Neural progenitor cell (in vitro differentiated cells): Measurements from ENCODE around the gene PREX1. TPM values are rescaled to one million over a fixed set of nuclear protein-coding genes. Genes with fewer than 3 reads are reported as not detected.

Experiments
- DNase-seq: peaks from one replicate; pipeline ENCODE4 v3.0.0-alpha.2; 2016; ENCODE audit warnings: low spot score
- H2AFZ ChIP-seq: fragments of 200-600 bp; sonication (generic); replicated peaks from 2 replicates; pipeline ENCODE4 v1.6.1; 2016; ENCODE audit warnings: antibody characterized with exemption
- H3F3A ChIP-seq: fragments of 200-600 bp; sonication (generic); 2 replicates; pipeline ENCODE4 v1.6.1; 2016; ENCODE audit warnings: antibody characterized with exemption, low read depth
- H3K27ac ChIP-seq: fragments of 200-600 bp; sonication (generic); 2 replicates; pipeline ENCODE4 v1.5.1; 2016; ENCODE audit warnings: mild to moderate bottlenecking
- H3K27me3 ChIP-seq: fragments of 200-600 bp; sonication (generic); 2 replicates; pipeline ENCODE4 v1.6.1; 2016; ENCODE audit warnings: mild to moderate bottlenecking, moderate library complexity
- H3K36me3 ChIP-seq: fragments of 200-600 bp; sonication (generic); 2 replicates; pipeline ENCODE4 v1.5.1; 2016
- H3K4me1 ChIP-seq: fragments of 200-600 bp; sonication (generic); 2 replicates; pipeline ENCODE4 v1.6.1; 2016; ENCODE audit warnings: mixed run types
- H3K4me2 ChIP-seq: fragments of 200-600 bp; sonication (generic); 2 replicates; pipeline ENCODE4 v1.6.1; 2016
- H3K4me3 ChIP-seq: fragments of 200-600 bp; sonication (generic); 2 replicates; pipeline ENCODE4 v1.5.1; 2016
- H3K79me2 ChIP-seq: fragments of 200-600 bp; sonication (generic); 2 replicates; pipeline ENCODE4 v1.6.1; 2016; ENCODE audit warnings: low read depth
- H3K9ac ChIP-seq: fragments of 200-600 bp; sonication (generic); 2 replicates; pipeline ENCODE4 v1.6.1; 2016
- H3K9me3 ChIP-seq: fragments of 200-600 bp; sonication (generic); 2 replicates; pipeline ENCODE4 v1.5.1; 2016; ENCODE audit warnings: low read depth
- H4K20me1 ChIP-seq: fragments of 200-600 bp; sonication (generic); 2 replicates; pipeline ENCODE4 v1.6.1; 2016; ENCODE audit warnings: low read depth
- H3K27ac Mint-ChIP-seq: 3 replicates; pipeline ENCODE4 v1.8.0; 2021; ENCODE audit warnings: mixed read lengths
- H3K27me3 Mint-ChIP-seq: 2 replicates; pipeline ENCODE4 v1.8.0; 2022; ENCODE audit warnings: low read depth, mild to moderate bottlenecking, inconsistent platforms, moderate library complexity, mixed read lengths; ENCODE audit not compliant: insufficient read depth
- H3K36me3 Mint-ChIP-seq: 3 replicates; pipeline ENCODE4 v1.8.0; 2021; ENCODE audit warnings: mixed read lengths
- H3K4me1 Mint-ChIP-seq: 3 replicates; pipeline ENCODE4 v1.8.0; 2021; ENCODE audit warnings: mixed read lengths
- H3K4me3 Mint-ChIP-seq: 3 replicates; pipeline ENCODE4 v1.8.0; 2021; ENCODE audit warnings: mild to moderate bottlenecking, moderate library complexity, mixed read lengths
- H3K9me3 Mint-ChIP-seq: 3 replicates; pipeline ENCODE4 v1.8.0; 2020; ENCODE audit warnings: mixed read lengths
- EZH2 ChIP-seq: fragments of 200-600 bp; sonication (generic); IDR thresholded peaks from 2 replicates; pipeline ENCODE4 v1.6.1; 2017; ENCODE audit warnings: antibody characterized with exemption, mild to moderate bottlenecking, moderate library complexity
- EZH2phosphoT487 ChIP-seq: fragments of 200-600 bp; sonication (generic); IDR thresholded peaks from 2 replicates; pipeline ENCODE4 v1.6.1; 2017; ENCODE audit warnings: antibody characterized with exemption
- total RNA-seq: library from RNA; depleted of rRNA; stranded (reverse); fragments of >200 nt; gene quantifications from 2 replicates; pipeline ENCODE4 v1.2.3, GENCODE V29; 2015; ENCODE audit warnings: low replicate concordance
- TF ChIP-seq, protein P1 (sequence below): fragments of 200-600 bp; sonication (generic); IDR thresholded peaks from 2 replicates; pipeline ENCODE4 v1.5.1; 2017; ENCODE audit warnings: antibody characterized with exemption, mild to moderate bottlenecking

Gene PREX1
- total RNA-seq, 1 donor from 2014 or later = 4.5 TPM

DNA sequence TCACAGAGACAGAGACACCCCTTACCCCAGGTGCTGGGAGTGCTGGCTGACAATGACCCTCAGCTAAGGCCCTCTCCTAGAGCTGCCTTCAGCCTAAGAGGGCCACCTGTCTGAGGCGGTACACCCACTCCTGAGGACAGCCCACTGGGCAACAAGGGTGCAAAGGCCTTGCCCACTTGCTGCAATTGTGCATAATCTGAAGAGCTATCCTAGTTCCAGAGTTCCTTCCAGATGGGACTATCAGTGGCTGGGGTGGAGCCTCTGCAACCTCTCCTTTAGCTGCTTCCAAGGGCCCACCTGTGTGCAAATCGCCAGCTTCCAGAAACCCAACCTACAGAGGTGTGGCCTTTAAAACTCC lies 87.5 kb downstream of the PREX1 start:
- H3K4me1 Mint-ChIP-seq = peaks cover 25% of the 10 kb centered on the region
- no peak overlapping the region for H3K27ac ChIP-seq
- no peaks in the 10 kb centered on the region for H3K36me3 ChIP-seq
- H3F3A ChIP-seq = peaks cover 9% of the 10 kb centered on the region
- peaks cover 14% of the 10 kb centered on the region for H4K20me1 ChIP-seq
- TF ChIP-seq, protein P1, sequence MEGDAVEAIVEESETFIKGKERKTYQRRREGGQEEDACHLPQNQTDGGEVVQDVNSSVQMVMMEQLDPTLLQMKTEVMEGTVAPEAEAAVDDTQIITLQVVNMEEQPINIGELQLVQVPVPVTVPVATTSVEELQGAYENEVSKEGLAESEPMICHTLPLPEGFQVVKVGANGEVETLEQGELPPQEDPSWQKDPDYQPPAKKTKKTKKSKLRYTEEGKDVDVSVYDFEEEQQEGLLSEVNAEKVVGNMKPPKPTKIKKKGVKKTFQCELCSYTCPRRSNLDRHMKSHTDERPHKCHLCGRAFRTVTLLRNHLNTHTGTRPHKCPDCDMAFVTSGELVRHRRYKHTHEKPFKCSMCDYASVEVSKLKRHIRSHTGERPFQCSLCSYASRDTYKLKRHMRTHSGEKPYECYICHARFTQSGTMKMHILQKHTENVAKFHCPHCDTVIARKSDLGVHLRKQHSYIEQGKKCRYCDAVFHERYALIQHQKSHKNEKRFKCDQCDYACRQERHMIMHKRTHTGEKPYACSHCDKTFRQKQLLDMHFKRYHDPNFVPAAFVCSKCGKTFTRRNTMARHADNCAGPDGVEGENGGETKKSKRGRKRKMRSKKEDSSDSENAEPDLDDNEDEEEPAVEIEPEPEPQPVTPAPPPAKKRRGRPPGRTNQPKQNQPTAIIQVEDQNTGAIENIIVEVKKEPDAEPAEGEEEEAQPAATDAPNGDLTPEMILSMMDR = no peak
- TF ChIP-seq EZH2 = no peak
- no peak for TF ChIP-seq EZH2phosphoT487
- H3K79me2 ChIP-seq = no peaks in the 10 kb centered on the region
- no peaks in the 10 kb centered on the region for H3K9me3 ChIP-seq
- no peak overlapping the region for H3K4me2 ChIP-seq
- no peaks in the 10 kb centered on the region for H3K9me3 Mint-ChIP-seq
- H3K27me3 Mint-ChIP-seq = peaks cover 3% of the 10 kb centered on the region
- H3K4me1 ChIP-seq = no peaks in the 10 kb centered on the region
- no peak overlapping the region for H3K4me3 ChIP-seq
- no peak overlapping the region for H2AFZ ChIP-seq
- H3K27me3 ChIP-seq = peaks cover 4% of the 10 kb centered on the region
- H3K9ac ChIP-seq = no peak overlapping the region
- DNase-seq = no peak
- no peak overlapping the region for H3K27ac Mint-ChIP-seq
- peaks cover 29% of the 10 kb centered on the region for H3K36me3 Mint-ChIP-seq
- no peak overlapping the region for H3K4me3 Mint-ChIP-seq

DNA sequence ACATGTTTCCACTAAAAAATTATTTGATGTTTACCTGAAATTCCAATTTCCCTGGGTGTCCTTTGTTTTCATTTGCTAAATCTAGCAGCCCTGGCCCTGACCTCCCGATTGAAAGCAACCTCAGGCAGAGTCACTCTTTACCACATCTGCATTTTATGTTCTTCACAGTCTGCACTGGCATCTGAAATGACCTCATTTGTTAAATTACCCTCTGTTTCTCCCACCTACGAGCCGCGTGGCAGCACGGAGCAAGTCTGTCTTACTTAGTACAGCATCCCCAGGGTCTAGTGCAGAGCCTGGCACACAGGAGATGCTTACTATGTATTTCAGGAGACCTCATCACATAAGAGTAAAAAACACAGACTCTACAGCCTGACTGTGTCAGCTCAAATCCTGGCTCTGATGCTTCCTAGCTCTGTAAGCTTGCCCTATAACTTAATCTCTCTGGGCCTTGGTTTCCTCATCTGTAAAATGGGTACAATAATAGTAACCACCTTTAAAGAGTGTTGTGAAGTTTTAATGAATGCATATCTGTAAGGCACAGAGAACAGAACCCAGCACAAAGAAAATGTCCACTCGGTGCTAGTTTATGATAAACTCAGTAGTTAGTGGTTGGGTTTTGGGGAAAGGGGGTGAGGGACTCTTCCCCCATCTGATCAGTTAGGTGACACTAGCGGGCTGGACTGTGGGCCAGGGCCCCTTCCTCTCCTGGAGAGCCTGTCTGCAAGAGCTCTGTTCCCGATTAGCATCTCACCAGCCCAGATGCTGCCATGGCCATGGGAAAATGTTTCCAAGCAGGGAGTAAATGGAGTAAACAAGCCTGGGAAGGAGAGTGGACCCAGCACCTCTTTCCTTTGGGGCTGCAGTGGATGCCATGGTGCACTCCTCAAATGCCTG lies 88.2 kb downstream of the PREX1 start:
- H3K4me3 Mint-ChIP-seq = no peak overlapping the region
- no peaks in the 10 kb centered on the region for H3K9me3 ChIP-seq
- no peak overlapping the region for H3K27ac ChIP-seq
- peak overlapping the region; percentile 39 for H3K27ac Mint-ChIP-seq
- H3K9me3 Mint-ChIP-seq = no peaks in the 10 kb centered on the region
- peaks cover 14% of the 10 kb centered on the region for H4K20me1 ChIP-seq
- peaks cover 3% of the 10 kb centered on the region for H3K27me3 ChIP-seq
- peaks cover 29% of the 10 kb centered on the region for H3K36me3 Mint-ChIP-seq
- H3K9ac ChIP-seq = no peak overlapping the region
- TF ChIP-seq, protein P1 = no peak
- TF ChIP-seq EZH2 (no peak), EZH2phosphoT487 (no peak)
- no peaks in the 10 kb centered on the region for H3K79me2 ChIP-seq
- no peak overlapping the region for H3K4me3 ChIP-seq
- no peak overlapping the region for H3K4me2 ChIP-seq
- H3K27me3 Mint-ChIP-seq = peaks cover 3% of the 10 kb centered on the region
- H3F3A ChIP-seq = peaks cover 9% of the 10 kb centered on the region
- peaks cover 25% of the 10 kb centered on the region for H3K4me1 Mint-ChIP-seq
- no peaks in the 10 kb centered on the region for H3K36me3 ChIP-seq
- H2AFZ ChIP-seq = no peak overlapping the region
- no peaks in the 10 kb centered on the region for H3K4me1 ChIP-seq
- DNase-seq = no peak

DNA sequence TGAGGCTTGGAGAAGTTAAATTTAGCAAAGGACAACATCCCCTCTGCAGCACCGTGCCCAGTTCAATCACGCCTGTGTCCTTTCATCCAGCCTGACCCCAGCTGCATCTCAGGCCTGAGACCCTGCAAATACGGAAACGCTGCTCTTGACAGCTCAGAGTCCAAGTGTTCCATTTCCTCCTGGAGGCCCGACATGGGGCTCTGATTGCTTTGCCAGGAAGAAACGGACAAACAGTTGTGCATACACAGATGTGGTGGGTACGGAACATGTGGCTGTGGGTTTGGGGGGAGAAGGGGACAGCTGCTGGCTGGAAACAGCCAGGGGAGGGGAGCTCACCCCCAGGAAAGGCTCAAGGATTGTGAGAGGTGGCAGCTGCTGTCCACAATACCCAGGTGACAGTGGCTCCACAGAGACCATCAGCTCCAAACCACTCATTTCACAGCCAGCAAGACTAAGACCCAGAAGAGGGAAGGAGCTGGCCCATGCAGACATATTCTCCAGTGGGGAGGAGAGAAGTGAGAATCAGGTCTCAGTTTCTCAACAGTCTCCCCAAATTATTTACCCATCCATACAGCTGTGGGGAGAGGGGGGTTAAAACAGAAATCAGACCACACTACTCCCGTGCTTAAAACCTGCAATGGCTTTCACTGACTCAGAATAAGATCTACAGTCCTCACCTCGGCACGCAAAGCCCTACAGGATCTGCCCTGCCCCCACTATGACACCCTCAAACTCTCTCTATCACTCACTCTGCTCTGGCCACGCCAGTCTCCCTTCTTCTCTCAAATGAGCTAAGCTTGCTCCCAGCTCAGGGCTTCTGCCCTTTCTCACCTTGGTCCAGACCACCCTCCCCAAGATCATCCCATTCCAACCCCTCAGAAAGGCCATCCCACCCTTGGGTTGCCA lies 89.1 kb downstream of the PREX1 start:
- no peak overlapping the region for H3K9ac ChIP-seq
- H2AFZ ChIP-seq = no peak overlapping the region
- H3K27me3 Mint-ChIP-seq = peaks cover 3% of the 10 kb centered on the region
- H3K4me1 ChIP-seq = no peaks in the 10 kb centered on the region
- H3K4me2 ChIP-seq = no peak overlapping the region
- DNase-seq = no peak
- no peaks in the 10 kb centered on the region for H3K9me3 ChIP-seq
- H3K27ac ChIP-seq = no peak overlapping the region
- no peaks in the 10 kb centered on the region for H3K36me3 ChIP-seq
- H3K4me3 ChIP-seq = no peak overlapping the region
- TF ChIP-seq EZH2phosphoT487 (no peak), EZH2 (no peak)
- TF ChIP-seq, protein P1 = no peak
- peaks cover 14% of the 10 kb centered on the region for H4K20me1 ChIP-seq
- H3K27ac Mint-ChIP-seq = peak overlapping the region; percentile 80
- H3K27me3 ChIP-seq = peaks cover 3% of the 10 kb centered on the region
- peaks cover 27% of the 10 kb centered on the region for H3K36me3 Mint-ChIP-seq
- H3K9me3 Mint-ChIP-seq = no peaks in the 10 kb centered on the region
- H3K79me2 ChIP-seq = no peaks in the 10 kb centered on the region
- peaks cover 22% of the 10 kb centered on the region for H3K4me1 Mint-ChIP-seq
- H3F3A ChIP-seq = peaks cover 9% of the 10 kb centered on the region
- H3K4me3 Mint-ChIP-seq = no peak overlapping the region
